AG09309 (cell line): ENCODE measurements around the gene DNAJB9.

ENCODE experiments used
- DNase-seq: peaks from one replicate; pipeline ENCODE4 v3.0.0-alpha.2; 2010; ENCODE audit warnings: low read depth
- H3K4me3 ChIP-seq: 2 replicates; pipeline ENCODE4 v1.5.1; 2011; ENCODE audit warnings: mild to moderate bottlenecking, low read depth, low read length, moderate library complexity; ENCODE audit not compliant: control insufficient read depth
- CTCF ChIP-seq: IDR thresholded peaks from 2 replicates; pipeline ENCODE4 v1.5.1; 2011; ENCODE audit warnings: mild to moderate bottlenecking, low read depth, low read length, inconsistent platforms; ENCODE audit not compliant: insufficient read depth, control insufficient read depth; ENCODE audit errors: missing control alignments

Gene DNAJB9

DNA sequence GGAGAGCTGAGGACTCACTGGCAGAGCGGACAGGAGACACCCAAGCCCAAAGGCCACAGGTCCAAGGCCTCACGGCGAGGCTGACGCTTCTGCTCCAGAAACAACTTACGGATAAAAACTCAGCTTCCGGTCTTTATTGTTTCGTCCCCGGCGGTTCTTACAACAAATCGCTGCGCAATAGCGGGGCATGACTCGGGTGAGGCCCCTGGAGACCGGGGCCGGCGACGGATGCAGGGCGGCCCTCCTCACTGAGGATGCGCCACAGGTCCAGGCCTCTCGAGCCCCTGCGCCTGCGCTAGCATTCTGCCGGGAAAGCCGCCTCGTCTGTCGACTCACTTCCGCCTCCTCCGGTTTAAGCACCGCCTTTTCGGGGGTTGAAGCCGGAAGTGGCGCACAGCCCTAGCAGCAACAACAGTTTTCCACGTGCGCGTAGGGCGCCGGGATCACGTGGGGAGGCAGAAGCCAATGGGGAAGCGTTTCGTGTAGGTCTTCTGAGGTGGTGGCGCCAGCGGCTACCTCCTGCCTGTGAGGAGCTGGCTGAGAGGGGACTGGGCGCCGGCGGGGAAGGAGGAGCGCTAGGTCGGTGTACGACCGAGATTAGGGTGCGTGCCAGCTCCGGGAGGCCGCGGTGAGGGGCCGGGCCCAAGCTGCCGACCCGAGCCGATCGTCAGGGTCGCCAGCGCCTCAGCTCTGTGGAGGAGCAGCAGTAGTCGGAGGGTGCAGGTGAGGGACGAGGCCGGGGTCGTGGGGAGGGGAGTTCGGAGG is at the start of gene DNAJB9, which contains the start of gene THAP5:
TSS of gene DNAJB9 (plus strand) at position 494 of the 765 bp plus-strand sequence. CDS start 1,853 bp downstream, outside the sequence.
TSS of gene THAP5 (minus strand) at position 326 of the 765 bp plus-strand sequence. CDS start at position 189, 137 bp downstream.
- H3K4me3 ChIP-seq = peak within 1 kb of the TSS; percentile 90
- no peak for TF ChIP-seq CTCF
- DNase-seq = peak; percentile 98

- H3K4me3 ChIP-seq = no peak overlapping the region
- TF ChIP-seq CTCF = no peak
- DNase-seq = no peak
Measured at GRCh38 chr7:108522780-108523179, 46.9 kb upstream of the DNAJB9 start.

DNA sequence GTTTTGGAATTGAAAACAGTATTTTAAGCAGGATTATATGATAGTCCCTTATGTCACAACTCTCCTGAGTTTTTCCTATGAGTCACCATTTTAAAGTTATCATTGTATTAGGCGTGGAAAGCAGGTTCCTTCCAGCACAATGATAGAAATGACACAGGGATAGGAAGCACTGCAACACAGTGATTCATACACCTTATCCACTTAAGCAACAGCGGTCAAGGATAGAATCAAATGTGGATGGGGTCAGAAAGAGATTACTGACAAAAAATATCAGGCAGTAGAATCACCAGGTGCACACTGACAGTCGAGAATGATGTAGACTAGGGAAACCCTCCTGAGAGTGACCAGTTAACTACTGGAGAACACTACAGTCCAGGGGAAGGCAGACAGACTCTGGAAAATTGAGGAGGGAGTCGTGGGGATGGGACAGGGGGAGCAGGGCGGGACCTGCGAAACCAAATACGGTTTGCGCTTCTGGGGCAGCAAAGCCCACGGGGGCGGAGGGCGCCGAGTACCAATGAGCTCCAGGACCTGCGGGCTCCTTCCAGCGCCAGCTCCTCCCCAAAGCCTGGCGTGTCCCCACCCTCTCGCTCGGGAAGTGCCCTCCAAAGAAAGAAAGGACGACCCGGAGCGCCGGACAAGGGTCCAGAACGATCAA is 44.2 kb upstream of the DNAJB9 start:
- no peak for TF ChIP-seq CTCF
- DNase-seq = peak; percentile 39
- H3K4me3 ChIP-seq = peak overlapping the region; percentile 88

DNA sequence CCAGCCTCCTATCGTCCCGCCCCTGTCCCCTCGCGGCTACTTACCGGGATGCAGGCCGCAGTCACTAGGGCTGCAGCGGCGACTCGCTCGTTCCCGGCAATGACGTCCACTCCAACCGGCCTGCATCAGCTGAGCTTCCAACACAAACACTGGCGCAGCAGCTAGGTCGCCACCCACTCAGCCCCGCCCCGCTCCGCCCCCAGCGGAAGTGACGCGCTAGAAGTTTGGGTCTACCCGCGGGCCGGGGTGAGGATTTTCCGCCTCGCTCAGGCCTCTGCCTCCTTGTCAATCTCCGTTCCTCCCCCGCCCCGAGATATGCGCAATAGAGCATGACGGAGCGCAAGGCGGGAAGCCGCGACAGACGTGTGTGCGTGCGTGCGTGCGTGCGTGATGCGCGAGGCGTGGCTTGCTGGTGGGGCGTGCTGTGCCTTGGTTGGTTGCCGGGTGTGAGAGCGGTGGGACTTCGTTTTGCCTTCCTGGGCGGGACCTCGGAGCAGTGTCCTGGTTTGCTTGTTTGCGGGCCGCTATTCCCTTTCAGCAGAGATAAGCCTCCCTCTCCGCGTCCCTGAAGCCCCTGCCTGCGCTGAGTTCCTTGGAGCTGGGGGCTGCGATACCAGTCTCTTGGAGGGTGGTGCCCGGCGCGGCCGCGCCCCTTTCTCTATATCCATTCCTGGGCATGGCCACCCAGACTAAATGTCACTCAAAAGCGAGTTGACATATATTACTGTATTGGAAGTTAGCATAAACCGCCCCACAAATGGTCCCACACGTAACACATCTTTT is 43.5 kb upstream of the DNAJB9 start, which contains the start of gene PNPLA8:
TSS of gene PNPLA8 (minus strand) at position 151 of the 783 bp plus-strand sequence. CDS start 10,644 bp downstream, outside the sequence.
- no peak for TF ChIP-seq CTCF
- peak within 1 kb of the TSS; percentile 88 for H3K4me3 ChIP-seq
- DNase-seq = peak; percentile 97

DNA sequence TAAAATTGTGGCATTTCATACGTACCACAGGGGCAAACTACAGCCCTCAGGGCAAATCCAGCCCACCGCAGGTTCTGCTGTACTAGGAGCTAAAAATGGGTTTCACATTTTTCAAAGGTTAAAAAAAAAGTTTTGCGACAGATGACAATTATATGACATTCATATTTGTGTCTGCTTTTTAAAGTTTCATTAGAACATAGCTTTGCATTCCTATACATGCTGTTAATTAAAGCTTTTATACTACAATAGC is 43.0 kb upstream of the DNAJB9 start:
- DNase-seq = no peak
- peak overlapping the region; percentile 70 for H3K4me3 ChIP-seq
- TF ChIP-seq CTCF = no peak

DNA sequence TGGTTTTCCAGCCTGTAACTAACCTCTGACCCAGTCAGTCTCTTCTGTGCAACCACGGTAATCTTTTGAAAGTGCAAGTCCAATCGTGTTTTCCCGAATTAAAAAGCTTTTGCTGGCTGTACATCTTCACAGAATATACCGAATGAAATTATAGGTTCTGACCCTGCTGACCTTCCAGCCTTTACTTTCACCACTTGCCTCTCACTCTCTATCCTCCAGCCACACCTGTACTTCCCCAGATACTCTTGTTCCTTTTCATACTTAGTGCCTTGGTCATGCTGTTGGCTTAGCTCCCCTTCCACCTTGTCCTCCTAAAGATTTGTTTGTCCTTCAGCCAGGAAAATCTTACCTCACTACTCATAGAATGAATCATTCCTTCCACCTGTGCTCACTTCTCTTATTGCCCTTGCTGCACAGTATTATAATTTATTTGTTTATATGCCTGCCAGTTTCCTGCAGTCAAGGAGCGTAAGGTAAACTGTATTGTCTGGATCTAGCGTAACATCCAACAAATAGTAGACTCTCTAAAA is 41.4 kb upstream of the DNAJB9 start:
- H3K4me3 ChIP-seq = no peak overlapping the region
- TF ChIP-seq CTCF = no peak
- DNase-seq = no peak
